ENCODE measurements around the gene KDSR. TPM values are rescaled to one million over a fixed set of nuclear protein-coding genes. Genes with fewer than 3 reads are reported as not detected.

KDSR gene
- total RNA-seq, 1 experiment from 2014 or later = 29.8 TPM

DNA sequence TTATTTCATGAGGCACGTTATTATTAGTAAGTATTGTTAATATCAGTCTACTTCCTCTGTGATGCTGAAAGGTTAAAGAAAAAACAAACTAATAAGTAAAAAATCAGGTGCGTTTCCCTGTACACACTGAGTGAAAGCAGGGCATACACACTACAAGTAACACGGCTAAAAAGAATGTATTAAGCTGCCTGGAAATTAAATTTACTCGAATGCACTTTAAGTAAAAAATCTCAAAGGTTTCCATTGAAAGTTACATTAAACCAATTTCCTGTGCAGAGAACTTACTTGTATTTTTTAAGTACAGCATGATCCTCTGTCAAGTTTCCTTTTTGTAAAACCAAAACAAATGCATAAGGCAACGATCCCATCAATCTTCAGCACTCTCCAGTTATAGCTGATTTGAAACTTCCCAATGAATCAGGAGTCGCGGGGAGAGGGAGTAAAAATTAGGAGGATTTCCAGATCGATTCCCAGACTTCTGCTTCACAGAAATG lies 48.1 kb downstream of the KDSR start:
- H3K4me1 ChIP-seq (ENCODE audit: control insufficient read depth, insufficient read depth, low read length) = peaks cover 6% of the 10 kb centered on the region; the same call in 1 of the 2 replicates
- in situ Hi-C loops (cut with HindIII; ENCODE audit: low pct_unique_long_range_greater_than_20kb, low sequenced_read_pairs) (no loop called here), intact Hi-C loops (cut with micrococcal nuclease; ENCODE audit: unreplicated experiment) (no loop called here)
- H3K36me3 ChIP-seq (ENCODE audit: control insufficient read depth, insufficient read depth, low read length) = peaks cover 2% of the 10 kb centered on the region; the same call in 1 of the 2 replicates
- TF ChIP-seq, protein P1, sequence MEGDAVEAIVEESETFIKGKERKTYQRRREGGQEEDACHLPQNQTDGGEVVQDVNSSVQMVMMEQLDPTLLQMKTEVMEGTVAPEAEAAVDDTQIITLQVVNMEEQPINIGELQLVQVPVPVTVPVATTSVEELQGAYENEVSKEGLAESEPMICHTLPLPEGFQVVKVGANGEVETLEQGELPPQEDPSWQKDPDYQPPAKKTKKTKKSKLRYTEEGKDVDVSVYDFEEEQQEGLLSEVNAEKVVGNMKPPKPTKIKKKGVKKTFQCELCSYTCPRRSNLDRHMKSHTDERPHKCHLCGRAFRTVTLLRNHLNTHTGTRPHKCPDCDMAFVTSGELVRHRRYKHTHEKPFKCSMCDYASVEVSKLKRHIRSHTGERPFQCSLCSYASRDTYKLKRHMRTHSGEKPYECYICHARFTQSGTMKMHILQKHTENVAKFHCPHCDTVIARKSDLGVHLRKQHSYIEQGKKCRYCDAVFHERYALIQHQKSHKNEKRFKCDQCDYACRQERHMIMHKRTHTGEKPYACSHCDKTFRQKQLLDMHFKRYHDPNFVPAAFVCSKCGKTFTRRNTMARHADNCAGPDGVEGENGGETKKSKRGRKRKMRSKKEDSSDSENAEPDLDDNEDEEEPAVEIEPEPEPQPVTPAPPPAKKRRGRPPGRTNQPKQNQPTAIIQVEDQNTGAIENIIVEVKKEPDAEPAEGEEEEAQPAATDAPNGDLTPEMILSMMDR (IDR thresholded peaks at IDR 0.05) = no peak
- TF ChIP-seq SIN3A (IDR thresholded peaks at IDR 0.05; ENCODE audit: borderline replicate concordance, insufficient read depth, low read depth, low read length) = no peak
- no peak for TF ChIP-seq POLR2AphosphoS5 (IDR thresholded peaks at IDR 0.05; ENCODE audit: low read depth, low read length)
- TF ChIP-seq TCF7L2 (IDR thresholded peaks at IDR 0.05; ENCODE audit: low read depth, low read length) = no peak
- TF ChIP-seq, protein P2, sequence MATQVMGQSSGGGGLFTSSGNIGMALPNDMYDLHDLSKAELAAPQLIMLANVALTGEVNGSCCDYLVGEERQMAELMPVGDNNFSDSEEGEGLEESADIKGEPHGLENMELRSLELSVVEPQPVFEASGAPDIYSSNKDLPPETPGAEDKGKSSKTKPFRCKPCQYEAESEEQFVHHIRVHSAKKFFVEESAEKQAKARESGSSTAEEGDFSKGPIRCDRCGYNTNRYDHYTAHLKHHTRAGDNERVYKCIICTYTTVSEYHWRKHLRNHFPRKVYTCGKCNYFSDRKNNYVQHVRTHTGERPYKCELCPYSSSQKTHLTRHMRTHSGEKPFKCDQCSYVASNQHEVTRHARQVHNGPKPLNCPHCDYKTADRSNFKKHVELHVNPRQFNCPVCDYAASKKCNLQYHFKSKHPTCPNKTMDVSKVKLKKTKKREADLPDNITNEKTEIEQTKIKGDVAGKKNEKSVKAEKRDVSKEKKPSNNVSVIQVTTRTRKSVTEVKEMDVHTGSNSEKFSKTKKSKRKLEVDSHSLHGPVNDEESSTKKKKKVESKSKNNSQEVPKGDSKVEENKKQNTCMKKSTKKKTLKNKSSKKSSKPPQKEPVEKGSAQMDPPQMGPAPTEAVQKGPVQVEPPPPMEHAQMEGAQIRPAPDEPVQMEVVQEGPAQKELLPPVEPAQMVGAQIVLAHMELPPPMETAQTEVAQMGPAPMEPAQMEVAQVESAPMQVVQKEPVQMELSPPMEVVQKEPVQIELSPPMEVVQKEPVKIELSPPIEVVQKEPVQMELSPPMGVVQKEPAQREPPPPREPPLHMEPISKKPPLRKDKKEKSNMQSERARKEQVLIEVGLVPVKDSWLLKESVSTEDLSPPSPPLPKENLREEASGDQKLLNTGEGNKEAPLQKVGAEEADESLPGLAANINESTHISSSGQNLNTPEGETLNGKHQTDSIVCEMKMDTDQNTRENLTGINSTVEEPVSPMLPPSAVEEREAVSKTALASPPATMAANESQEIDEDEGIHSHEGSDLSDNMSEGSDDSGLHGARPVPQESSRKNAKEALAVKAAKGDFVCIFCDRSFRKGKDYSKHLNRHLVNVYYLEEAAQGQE (IDR thresholded peaks at IDR 0.05; ENCODE audit: insufficient read depth in 1 of 2, low read depth in 2 of 2, low read length in 1 of 2) = no peak
- ATAC-seq (no peak), DNase-seq (ENCODE audit: low read depth, low spot score) (no peak)
- no peaks in the 10 kb centered on the region for H3K9me3 ChIP-seq (ENCODE audit: control insufficient read depth, insufficient read depth, low read depth, low read length)
- H3K27ac ChIP-seq (ENCODE audit: low read length) = no peak overlapping the region
- peak overlapping the region; percentile 50 to 60 for H3K4me3 ChIP-seq (ENCODE audit: low read depth in 2 of 2, low read length in 2 of 2)
- ChIA-PET POLR2A (no interaction called here), CTCF (no interaction called here)
- BruUV-seq (replicated peaks) = no TSS peak
- peaks cover 26% of the 10 kb centered on the region for H3K27me3 ChIP-seq (ENCODE audit: control insufficient read depth, insufficient read depth, low read length)

DNA sequence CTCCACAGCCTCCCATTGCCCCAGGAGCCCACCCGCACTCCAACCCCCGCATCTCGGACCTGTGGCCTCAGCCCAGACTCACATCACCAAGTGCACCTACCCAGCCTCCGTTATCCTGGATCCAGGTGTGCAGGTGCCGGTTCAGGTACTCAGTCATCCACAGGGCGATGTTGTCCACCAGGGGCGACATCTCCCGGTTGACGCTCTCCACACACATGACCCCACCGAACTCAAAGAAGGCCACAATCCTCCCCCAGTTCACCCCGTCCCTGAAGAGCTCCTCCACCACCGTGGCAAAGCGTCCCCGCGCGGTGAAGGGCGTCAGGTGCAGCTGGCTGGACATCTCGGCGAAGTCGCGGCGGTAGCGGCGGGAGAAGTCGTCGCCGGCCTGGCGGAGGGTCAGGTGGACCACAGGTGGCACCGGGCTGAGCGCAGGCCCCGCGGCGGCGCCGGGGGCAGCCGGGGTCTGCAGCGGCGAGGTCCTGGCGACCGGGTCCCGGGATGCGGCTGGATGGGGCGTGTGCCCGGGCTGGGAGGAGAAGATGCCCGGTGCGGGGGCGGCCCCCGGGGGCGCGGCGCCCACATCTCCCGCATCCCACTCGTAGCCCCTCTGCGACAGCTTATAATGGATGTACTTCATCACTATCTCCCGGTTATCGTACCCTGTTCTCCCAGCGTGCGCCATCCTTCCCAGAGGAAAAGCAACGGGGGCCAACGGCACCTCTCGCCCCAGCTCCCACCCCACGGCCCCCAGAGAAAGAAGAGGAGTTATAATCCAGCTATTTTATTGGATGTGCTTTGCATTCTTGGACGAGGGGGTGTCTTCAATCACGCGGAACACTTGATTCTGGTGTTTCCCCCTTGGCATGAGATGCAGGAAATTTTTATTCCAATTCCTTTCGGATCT lies 48.8 kb downstream of the KDSR start:
- in situ Hi-C loops (cut with HindIII; ENCODE audit: low pct_unique_long_range_greater_than_20kb, low sequenced_read_pairs) = no loop called here
- ChIA-PET POLR2A (no interaction called here), CTCF (no interaction called here)
- Histone ChIP-seq H3K27ac (ENCODE audit: low read length) (no peak overlapping the region), H3K4me3 (ENCODE audit: low read depth in 2 of 2, low read length in 2 of 2) (peak overlapping the region in 1 of 2 experiments; percentile 50; a peak in 1 of 4 replicates), H3K9me3 (ENCODE audit: control insufficient read depth, insufficient read depth, low read depth, low read length) (no peaks in the 10 kb centered on the region), H3K4me1 (ENCODE audit: control insufficient read depth, insufficient read depth, low read length) (peaks cover 6% of the 10 kb centered on the region; the same call in 1 of the 2 replicates), H3K36me3 (ENCODE audit: control insufficient read depth, insufficient read depth, low read length) (peaks cover 2% of the 10 kb centered on the region; the same call in 1 of the 2 replicates), H3K27me3 (ENCODE audit: control insufficient read depth, insufficient read depth, low read length) (peaks cover 28% of the 10 kb centered on the region)
- intact Hi-C loops (cut with micrococcal nuclease; ENCODE audit: unreplicated experiment) = no loop called here
- TF ChIP-seq SIN3A (IDR thresholded peaks at IDR 0.05; ENCODE audit: borderline replicate concordance, insufficient read depth, low read depth, low read length) (no peak), POLR2AphosphoS5 (IDR thresholded peaks at IDR 0.05; ENCODE audit: low read depth, low read length) (no peak), TCF7L2 (IDR thresholded peaks at IDR 0.05; ENCODE audit: low read depth, low read length) (no peak)
- TF ChIP-seq, protein P2 (IDR thresholded peaks at IDR 0.05; ENCODE audit: insufficient read depth in 1 of 2, low read depth in 2 of 2, low read length in 1 of 2) = no peak
- TF ChIP-seq, protein P1 (IDR thresholded peaks at IDR 0.05) = no peak
- BruUV-seq (replicated peaks) = no TSS peak
- DNase-seq (ENCODE audit: low read depth, low spot score) (peak; percentile 24), ATAC-seq (no peak)
